ENCODE results near the gene SYT17. TPM values are rescaled to one million over a fixed set of nuclear protein-coding genes. Genes with fewer than 3 reads are reported as not detected.

SYT17 gene
- total and polyA plus RNA-seq, 4 donors, result 3.4 to 13.1 (median 8.6) TPM

DNA sequence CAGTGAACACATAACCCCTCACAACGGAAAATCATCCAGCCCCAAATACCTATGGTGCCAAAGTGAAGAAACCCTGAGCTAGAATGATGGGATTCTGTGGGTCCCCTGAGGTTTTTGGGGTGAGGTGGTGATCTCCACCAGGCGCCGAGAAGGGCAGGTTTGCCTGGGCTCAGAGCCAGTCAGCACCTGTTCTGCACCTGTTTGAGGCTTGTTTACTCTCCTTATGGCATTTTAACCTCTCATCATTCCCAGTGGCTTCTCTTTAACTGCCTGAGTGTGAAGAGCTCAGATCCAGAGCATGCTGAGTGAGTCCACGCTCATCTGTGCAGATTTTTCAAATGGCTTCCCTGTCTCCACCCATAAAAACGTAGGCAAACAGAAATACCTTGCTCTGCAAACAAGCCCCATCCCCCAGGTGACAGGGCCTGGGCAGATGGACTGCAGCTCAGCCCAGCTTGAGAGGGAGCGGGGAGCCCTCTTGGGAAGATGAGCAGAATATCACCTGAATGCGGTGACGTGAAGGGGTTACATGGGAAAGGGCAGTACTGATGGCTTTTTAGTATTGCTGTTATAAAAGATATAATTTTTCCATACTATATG lies 77.4 kb downstream of the SYT17 start:
- DNase-seq, result no peak
- Histone ChIP-seq H3K9ac (ENCODE audit: insufficient read depth in 1 of 2, low read length in 2 of 2) (no peak overlapping the region), H3K4me1 (ENCODE audit: control insufficient read depth in 5 of 5, insufficient read depth in 5 of 5, low read length in 5 of 5) (no peaks in the 10 kb centered on the region), H3K27ac (ENCODE audit: low read depth in 1 of 2, low read length in 1 of 2) (no peak overlapping the region), H3K4me3 (no peak overlapping the region), H3K27me3 (ENCODE audit: control insufficient read depth in 3 of 3, insufficient read depth in 3 of 3, low read length in 2 of 3) (no peaks in the 10 kb centered on the region), H3K36me3 (ENCODE audit: control insufficient read depth in 4 of 4, insufficient read depth in 4 of 4, low read length in 4 of 4) (peaks cover 0 to 3% (median under 1%) of the 10 kb centered on the region in 4 donors), H3K9me3 (ENCODE audit: control insufficient read depth in 4 of 4, insufficient read depth in 3 of 4, low read length in 3 of 4) (peaks cover 0 to 4% (median 1%) of the 10 kb centered on the region in 4 donors)
- ATAC-seq (ENCODE audit: insufficient read depth, low FRiP score), result no peak
- TF ChIP-seq, protein P1, sequence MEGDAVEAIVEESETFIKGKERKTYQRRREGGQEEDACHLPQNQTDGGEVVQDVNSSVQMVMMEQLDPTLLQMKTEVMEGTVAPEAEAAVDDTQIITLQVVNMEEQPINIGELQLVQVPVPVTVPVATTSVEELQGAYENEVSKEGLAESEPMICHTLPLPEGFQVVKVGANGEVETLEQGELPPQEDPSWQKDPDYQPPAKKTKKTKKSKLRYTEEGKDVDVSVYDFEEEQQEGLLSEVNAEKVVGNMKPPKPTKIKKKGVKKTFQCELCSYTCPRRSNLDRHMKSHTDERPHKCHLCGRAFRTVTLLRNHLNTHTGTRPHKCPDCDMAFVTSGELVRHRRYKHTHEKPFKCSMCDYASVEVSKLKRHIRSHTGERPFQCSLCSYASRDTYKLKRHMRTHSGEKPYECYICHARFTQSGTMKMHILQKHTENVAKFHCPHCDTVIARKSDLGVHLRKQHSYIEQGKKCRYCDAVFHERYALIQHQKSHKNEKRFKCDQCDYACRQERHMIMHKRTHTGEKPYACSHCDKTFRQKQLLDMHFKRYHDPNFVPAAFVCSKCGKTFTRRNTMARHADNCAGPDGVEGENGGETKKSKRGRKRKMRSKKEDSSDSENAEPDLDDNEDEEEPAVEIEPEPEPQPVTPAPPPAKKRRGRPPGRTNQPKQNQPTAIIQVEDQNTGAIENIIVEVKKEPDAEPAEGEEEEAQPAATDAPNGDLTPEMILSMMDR (IDR thresholded peaks at IDR 0.05; ENCODE audit: control extremely low read depth, extremely low read depth), result no peak
- 84 to 90% methylated on average over 8 of the region's 8 CpGs for WGBS, 2 donors

DNA sequence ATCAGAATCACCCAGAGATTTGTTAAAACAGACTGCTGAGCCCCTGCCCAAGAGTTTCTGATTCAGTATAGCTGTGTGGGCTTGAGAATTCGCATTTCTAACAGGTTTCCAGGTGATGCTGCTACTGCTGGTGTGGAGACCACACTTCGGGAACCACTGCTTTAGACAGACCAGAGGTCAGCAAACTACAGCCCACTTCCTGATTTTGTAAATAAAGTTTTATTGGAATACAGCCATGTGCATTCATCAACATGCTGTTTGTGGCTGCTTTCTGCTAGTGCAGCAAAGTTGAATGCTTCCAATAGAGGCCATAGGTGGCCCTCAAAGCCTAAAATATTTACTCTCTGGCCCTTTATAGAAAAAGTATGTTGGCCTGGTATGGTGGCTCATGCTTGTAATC lies 84.9 kb downstream of the SYT17 start:
- Histone ChIP-seq H3K4me1 (ENCODE audit: control insufficient read depth in 5 of 5, insufficient read depth in 5 of 5, low read length in 5 of 5) (no peaks in the 10 kb centered on the region), H3K27ac (ENCODE audit: low read depth in 1 of 2, low read length in 1 of 2) (no peak overlapping the region), H3K9ac (ENCODE audit: insufficient read depth in 1 of 2, low read length in 2 of 2) (no peak overlapping the region), H3K4me3 (no peak overlapping the region), H3K9me3 (ENCODE audit: control insufficient read depth in 4 of 4, insufficient read depth in 3 of 4, low read length in 3 of 4) (peaks cover 0 to 3% (median under 1%) of the 10 kb centered on the region in 4 donors), H3K36me3 (ENCODE audit: control insufficient read depth in 4 of 4, insufficient read depth in 4 of 4, low read length in 4 of 4) (peaks cover 0 to 4% (median 1%) of the 10 kb centered on the region in 4 donors), H3K27me3 (ENCODE audit: control insufficient read depth in 3 of 3, insufficient read depth in 3 of 3, low read length in 2 of 3) (no peaks in the 10 kb centered on the region)
- 78 to 82% methylated on average over 2 of the region's 2 CpGs for WGBS, 2 donors
- ATAC-seq (ENCODE audit: insufficient read depth, low FRiP score) (no peak), DNase-seq (no peak)
- TF ChIP-seq, protein P1 (IDR thresholded peaks at IDR 0.05; ENCODE audit: control extremely low read depth, extremely low read depth), result no peak

DNA sequence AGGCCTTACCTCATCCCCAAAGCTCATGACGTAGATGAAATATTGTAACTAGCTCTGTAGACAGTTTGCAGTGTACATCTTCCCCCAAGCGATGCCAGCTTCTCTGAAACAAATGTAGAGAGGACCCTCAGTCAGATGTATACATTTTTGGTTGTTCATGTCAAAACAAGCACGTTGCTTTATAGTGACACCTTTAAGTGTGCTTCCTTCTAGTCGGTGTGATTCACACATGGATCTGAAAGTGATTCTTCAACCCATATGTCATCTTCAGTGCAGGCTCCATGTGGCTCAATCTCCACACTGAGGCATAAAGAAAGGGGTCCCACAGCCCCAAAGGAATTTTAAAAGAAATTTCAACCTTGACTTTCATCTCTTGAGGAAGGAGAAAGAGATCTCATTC lies 86.6 kb downstream of the SYT17 start:
- Histone ChIP-seq H3K9ac (ENCODE audit: insufficient read depth in 1 of 2, low read length in 2 of 2) (no peak overlapping the region), H3K27me3 (ENCODE audit: control insufficient read depth in 3 of 3, insufficient read depth in 3 of 3, low read length in 2 of 3) (no peaks in the 10 kb centered on the region), H3K27ac (ENCODE audit: low read depth in 1 of 2, low read length in 1 of 2) (no peak overlapping the region), H3K4me1 (ENCODE audit: control insufficient read depth in 5 of 5, insufficient read depth in 5 of 5, low read length in 5 of 5) (no peaks in the 10 kb centered on the region), H3K4me3 (no peak overlapping the region), H3K9me3 (ENCODE audit: control insufficient read depth in 4 of 4, insufficient read depth in 3 of 4, low read length in 3 of 4) (peaks cover 0 to 3% (median 0%) of the 10 kb centered on the region in 4 donors), H3K36me3 (ENCODE audit: control insufficient read depth in 4 of 4, insufficient read depth in 4 of 4, low read length in 4 of 4) (peaks cover 0 to 4% (median 0%) of the 10 kb centered on the region in 4 donors)
- 75 to 76% methylated on average over 4 of the region's 4 CpGs for WGBS, 2 donors
- ATAC-seq (ENCODE audit: insufficient read depth, low FRiP score) (no peak), DNase-seq (no peak)
- TF ChIP-seq, protein P1 (IDR thresholded peaks at IDR 0.05; ENCODE audit: control extremely low read depth, extremely low read depth), result no peak

Data from lung (tissue), 12 donors.